ENCODE data around the gene AGTPBP1.

DNA sequence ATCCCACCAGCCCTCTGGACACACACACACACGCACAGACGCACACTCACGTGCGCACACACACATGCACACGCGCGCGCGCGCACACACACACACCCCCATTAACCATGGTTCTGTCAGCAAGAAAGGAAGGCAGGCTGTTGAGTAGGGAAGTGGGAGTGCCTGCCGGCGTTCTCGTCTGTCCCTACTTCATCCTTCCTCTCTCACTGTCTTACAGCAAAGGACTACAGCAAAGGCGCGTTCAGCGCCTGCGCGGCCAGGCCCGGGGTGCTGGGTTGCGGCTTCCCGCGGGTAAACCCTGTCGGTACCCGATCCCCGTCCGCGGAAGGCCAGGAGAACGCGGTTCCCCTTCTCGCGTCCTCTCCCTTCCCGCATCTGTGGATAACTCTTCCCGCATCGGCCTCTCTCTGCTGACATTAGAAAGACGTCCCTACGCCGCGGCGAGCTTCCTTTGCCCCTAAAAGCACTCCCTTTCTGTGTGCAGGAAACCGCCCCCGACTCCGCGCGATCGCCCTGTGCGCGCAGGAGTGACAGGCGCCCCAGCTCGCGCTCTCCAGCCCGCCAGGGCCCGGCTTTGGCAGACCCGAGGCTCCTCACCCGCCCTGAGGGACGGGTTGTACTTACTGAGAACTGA is 219.2 kb downstream of the AGTPBP1 start:
- TF ChIP-seq, protein P1, sequence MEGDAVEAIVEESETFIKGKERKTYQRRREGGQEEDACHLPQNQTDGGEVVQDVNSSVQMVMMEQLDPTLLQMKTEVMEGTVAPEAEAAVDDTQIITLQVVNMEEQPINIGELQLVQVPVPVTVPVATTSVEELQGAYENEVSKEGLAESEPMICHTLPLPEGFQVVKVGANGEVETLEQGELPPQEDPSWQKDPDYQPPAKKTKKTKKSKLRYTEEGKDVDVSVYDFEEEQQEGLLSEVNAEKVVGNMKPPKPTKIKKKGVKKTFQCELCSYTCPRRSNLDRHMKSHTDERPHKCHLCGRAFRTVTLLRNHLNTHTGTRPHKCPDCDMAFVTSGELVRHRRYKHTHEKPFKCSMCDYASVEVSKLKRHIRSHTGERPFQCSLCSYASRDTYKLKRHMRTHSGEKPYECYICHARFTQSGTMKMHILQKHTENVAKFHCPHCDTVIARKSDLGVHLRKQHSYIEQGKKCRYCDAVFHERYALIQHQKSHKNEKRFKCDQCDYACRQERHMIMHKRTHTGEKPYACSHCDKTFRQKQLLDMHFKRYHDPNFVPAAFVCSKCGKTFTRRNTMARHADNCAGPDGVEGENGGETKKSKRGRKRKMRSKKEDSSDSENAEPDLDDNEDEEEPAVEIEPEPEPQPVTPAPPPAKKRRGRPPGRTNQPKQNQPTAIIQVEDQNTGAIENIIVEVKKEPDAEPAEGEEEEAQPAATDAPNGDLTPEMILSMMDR (IDR thresholded peaks at IDR 0.05): no peak
- TF ChIP-seq POLR2A (IDR thresholded peaks at IDR 0.05): no peak
